Activated T-cell treated with anti-CD3 and anti-CD28 coated beads, Interleukin-2, amount 50 U/mL, for 4 hours (primary cell): Measurements from ENCODE around the gene MRC1. TPM values are rescaled to one million over a fixed set of nuclear protein-coding genes. Genes with fewer than 3 reads are reported as not detected.

Source experiments
- total RNA-seq, 3 donors: library from RNA; stranded (reverse); gene quantifications; one replicate each; pipeline ENCODE4 v1.2.1, GENCODE V29; 2021

The MRC1 gene
- total RNA-seq, 3 donors from 2014 or later = 0.14 to 0.23 (median 0.16) TPM

Other genes starting within 250 kb of the MRC1 start
- under 1 TPM; 0.71 to 0.92 (median 0.76) TPM for gene HACD1, start 192.0 kb upstream of the MRC1 start, total RNA-seq
- gene STAM, start 165.2 kb upstream of the MRC1 start, total RNA-seq = 10 to 100 TPM; 12.9 to 14.7 (median 14.7) TPM
- under 1 TPM; 0.03 to 0.11 (median 0.05) TPM for gene TMEM236, start 57.1 kb upstream of the MRC1 start, total RNA-seq
- not detected for gene SLC39A12, start 142.6 kb downstream of the MRC1 start, total RNA-seq